ENCODE results near the gene POU2AF2.

POU2AF2 gene

DNA sequence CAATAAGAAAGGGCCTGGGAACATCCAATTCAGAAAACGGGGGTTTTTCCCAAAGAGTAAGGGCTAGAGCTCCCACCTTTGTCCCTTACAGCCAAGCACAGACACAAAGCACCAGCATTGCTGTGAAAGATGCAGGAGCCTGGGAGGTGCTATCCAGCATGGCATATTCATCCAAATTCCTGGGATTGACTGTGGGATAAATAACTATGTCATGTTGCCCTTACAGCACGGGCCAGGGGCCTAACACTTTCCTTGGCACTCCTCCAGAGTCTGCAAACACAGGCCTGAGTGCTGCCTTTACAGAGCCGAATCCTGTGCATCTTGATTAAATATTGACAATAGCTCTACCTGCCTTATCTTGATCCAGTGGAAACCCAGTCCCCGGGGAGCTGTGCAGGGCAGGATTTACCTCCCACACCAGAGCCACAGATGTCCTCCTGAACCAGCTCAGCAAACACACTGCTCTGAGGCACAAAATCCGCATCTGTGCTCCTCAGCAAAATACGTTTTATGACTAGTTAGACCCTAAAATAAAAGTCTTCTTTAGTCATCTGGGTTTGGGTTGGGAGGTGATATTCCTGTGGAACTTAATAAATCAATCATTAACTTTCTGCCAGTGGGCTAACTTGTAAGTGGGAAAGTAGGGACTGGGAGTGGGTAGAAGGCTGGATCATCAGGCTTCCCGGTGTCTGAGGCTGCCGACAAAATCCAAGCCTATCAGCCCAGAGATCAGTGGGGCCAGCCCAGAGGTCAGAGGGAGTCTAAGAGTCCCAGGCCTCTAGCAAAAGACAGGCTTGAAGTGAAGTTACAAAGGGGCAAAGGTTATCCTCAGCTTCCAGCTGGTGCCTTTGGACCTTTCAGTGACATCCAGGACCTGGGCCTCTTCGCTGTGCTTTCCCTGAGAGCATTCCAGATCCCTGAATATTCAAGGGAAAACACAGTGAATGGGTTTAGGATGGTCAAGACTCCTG, 89.3 kb downstream of the POU2AF2 start:
- peak; percentile 86 to 89 for DNase-seq

DNA sequence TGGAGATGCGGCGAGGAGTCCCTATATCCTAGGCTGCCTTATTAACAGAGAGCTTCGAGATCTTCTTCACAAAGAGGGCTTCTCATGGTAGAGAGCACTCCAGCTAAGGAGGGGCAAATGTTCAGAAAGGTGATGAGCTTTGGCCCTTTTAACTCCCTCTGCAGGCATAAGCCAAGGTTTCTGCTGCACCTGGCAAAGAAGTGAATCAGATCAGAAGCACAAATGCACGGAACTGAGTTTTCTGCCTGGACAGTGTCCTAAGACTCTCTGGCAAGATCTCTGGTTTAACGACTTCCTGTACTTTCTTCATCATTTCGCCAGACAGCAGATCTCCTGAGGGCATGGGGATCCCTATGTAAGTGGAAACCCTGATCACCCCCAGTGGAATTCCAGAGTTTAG, 90.0 kb downstream of the POU2AF2 start:
- no peak for DNase-seq

Data from SHP77 (cell line).